Stimulated activated CD8-positive, alpha-beta memory T cell treated with anti-CD3 and anti-CD28 coated beads, Interleukin-4, amount 100 ng/mL, for 1 hour (primary cell): Measurements from ENCODE around the gene EIF2S3B.
"Not testable (repeated sequence)": the region's sequence is repeated elsewhere in the genome, so short reads cannot be mapped to it uniquely, and the experiment has no call there.

Source experiments
- DNase-seq, 2 donors: peaks; one replicate each; pipeline ENCODE4 v3.0.0-alpha.2; 2020; ENCODE audit warnings: low read depth in 2 of 2, low spot score in 1 of 2

Gene EIF2S3B

DNA sequence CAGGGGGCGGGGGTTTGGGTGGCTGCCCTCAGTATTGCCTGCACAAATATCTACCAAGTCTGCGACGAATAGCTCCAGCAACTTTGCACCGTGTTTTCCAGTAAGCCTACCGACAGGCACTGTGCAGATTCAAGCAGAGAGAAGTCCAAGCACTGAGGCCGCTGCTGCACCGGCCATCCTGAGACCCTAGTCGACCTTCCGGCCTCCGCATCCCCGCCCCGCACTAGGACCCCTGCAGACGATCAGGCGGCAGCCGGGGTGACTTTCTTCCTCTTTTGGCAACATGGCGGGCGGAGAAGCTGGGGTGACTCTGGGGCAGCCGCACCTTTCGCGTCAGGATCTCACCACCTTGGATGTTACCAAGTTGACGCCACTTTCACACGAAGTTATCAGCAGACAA is at the start of gene EIF2S3B:
Gene EIF2S3B (plus strand): TSS at position 271 of the 400 bp plus-strand sequence. CDS start 13 bp downstream, at position 284.
- DNase-seq, result no peak

DNA sequence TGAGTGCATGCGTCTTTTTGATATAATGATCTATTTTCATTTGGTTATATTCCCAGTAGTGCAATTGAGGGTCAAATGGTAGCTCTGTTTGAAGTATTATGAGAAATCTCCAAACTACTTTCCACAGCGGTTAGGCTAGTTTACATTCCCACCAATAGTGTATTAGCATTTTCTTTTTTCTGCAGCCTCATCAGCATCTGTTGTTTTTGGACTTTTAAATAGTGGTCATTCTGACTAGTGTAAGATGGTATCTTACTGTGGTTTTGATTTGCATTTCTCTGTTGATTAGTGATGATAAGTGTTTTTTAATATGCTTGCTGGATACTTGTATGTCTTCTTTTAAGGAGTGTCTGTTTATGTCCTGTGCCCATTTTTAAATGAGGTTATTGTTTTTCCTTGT is 48.8 kb upstream of the EIF2S3B start:
- DNase-seq, result no peak

DNA sequence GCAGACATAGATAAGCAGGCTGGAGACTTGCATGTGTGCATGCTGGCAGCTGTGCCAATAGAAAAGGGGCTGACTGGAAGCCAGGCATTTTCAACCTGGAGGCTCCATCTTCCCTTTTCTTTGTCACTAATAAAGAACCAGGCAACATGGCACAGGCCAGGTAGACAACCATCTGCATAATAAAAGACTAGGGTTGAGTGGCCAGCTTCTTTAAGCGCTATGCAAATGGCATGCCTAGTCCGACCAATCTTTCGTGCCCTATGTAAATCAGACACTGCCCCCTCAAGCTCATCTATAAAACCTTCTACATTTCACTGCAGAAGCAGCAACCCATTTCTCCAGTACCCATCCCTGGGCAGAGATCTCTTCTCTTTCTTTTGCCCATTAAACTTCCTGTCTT is 47.9 kb upstream of the EIF2S3B start:
- no peak for DNase-seq

DNA sequence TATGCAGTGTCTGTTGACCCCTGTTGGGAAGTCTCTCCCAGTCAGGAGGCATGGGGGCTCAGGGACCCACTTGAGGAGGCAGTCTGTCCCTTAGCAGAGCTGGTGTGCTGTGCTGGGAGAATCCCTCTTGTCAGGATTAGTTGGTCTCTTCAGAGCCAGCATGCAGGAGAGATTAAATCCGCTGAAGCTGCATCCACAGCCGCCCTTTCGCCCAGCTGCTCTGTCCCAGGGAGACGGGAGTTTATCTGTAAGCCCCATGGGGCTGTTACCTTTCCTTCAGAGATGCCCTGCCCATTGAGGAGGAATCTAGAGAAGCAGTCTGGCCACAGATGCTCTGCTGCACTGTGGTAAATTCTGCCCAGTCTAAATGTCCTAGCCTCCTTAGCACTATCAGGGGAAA is 39.4 kb upstream of the EIF2S3B start:
- no peak for DNase-seq

DNA sequence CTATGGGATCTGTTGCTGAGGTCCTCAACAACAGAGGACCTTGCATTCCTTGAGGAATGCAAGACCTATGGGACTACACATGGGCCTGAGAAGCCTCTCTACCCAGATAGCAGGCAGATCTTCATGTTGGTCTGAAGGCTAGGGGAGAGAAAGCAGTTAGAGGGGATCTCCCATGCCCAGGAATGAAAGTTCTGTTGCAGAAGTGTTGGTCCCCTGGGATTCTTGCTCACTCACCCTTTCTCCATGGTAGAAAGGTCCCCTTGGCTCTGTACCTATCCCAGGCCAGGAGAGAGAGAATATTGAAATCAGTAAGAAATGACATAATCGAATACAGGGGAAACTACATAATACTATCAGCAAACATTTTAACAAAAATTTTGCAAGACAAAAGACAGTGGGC is 36.0 kb upstream of the EIF2S3B start:
- no peak for DNase-seq

DNA sequence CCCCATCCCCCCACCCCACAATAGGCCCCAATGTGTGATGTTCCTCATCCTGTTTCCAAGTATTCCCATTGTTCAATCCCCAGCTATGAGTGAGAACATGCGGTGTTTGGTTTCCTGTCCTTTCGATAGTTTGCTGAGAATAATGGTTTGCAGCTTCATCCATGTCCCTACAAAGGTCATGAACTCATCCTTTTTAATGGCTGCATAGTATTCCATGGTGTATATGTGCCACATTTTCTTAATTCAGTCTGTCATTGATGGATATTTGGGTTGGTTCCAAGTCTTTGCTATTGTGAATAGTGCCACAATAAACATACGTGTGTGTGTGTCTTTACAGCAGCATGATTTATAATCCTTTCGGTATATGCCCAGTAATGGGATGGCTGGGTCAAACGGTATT is 32.9 kb upstream of the EIF2S3B start:
- not testable (repeated sequence) for DNase-seq

DNA sequence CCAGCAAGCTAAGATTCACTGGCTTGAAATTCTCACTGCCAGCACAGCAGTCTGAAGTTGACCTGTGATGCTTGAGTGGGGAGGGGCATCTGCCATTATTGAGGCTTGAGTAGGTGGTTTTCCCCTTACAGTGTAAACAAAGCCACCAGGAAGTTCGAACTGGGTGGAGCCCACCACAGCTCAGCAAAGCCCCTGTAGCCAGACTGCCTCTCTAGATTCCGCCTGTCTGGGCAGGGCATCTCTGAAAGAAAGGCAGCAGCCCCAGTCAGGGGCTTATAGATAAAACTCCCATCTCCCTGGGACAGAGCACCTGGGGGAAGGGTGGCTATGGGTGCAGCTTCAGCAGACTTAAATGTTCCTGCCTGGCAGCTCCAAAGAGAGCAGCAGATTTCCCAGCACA is 23.8 kb upstream of the EIF2S3B start:
- DNase-seq, result not testable (repeated sequence)

DNA sequence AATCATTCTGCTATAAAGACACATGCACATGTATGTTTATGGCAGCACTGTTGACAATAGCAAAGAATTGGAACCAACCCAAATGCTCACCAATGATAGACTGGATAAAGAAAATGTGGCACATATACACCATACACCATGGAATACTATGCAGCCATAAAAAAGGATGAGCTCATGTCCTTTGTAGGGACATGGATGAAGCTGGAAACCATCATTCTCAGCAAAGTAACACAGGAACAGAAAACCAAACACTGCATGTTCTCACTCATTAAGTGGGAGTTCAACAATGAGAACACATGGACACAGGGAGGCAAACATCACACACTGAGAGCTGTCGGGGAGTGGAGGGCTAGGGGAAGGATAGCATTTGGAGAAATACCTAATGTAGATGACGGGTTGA is 18.4 kb upstream of the EIF2S3B start:
- DNase-seq, result not testable (repeated sequence)

DNA sequence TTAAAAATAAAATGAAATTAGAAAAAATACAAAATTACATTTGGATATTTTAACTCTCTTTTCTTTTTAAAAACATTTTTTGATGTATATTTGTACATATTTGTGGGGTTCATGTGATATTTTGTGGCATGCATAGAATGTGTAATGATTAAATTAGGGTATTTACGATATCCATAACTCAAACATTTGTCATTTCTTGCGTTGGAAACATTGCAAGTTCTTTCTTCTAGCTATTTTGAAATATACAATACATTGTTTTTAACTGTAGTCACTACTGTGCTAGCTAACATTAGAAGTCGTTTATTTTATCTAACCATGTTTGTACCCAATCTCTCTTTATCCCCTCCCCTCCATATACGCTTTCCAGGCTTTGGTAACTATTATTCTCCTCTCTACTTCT is 13.9 kb upstream of the EIF2S3B start:
- DNase-seq, result no peak

DNA sequence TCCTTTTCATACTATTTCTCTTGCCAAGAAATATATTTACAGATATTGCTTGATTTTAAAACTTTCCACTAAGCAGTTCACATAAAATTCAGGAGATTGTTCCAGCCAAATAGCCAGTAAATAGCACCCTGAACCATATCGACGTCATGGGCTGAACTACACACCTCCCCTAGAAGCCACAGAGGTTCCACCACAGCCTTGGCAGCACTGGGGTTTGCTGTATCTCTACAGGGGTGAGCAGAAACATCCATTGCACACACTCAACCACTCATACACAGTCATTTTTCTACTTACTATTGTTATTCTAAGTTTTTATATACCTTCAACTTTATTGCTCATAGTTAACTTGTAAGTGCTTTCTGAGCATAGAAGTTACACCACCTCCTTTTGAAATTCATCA is 8.1 kb upstream of the EIF2S3B start:
- DNase-seq, result peak; percentile 15 to 53

DNA sequence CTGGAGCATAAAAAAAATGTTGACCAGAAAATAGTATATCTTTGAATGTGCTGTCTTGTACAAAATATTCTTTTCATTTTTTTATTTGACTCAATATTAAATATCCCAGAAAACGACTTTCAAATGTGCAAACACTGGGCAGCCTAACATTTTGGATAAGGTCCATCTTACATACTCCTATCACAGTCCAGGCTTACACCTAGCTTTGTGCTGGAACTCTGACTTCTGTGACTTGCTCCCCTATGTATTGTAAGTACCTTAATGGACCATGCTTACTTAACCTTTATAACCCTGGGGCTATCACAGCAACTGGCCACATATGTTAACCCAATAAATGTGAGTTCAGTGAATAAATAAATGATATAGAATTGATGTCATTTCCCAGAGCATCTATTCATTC is 7.6 kb upstream of the EIF2S3B start:
- no peak for DNase-seq

DNA sequence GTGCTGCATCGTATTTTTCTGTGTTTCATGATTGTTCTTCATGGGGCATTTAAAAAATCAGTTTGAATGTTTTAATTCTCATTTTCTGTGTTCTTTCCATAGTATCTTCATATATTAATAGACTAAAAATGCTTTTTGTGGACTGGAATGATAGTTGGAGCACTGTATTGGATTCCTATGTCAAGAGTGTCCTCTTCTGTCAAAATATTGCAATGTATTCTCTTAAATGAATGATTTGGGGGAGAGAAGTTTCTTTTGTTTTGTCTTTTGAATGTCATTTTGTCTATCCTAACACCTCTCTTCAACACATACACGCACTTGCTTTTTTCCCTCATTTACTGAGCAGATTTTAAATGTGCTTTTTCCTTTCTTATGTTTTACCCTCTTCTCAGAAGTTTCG is 4.7 kb upstream of the EIF2S3B start:
- DNase-seq, result no peak

DNA sequence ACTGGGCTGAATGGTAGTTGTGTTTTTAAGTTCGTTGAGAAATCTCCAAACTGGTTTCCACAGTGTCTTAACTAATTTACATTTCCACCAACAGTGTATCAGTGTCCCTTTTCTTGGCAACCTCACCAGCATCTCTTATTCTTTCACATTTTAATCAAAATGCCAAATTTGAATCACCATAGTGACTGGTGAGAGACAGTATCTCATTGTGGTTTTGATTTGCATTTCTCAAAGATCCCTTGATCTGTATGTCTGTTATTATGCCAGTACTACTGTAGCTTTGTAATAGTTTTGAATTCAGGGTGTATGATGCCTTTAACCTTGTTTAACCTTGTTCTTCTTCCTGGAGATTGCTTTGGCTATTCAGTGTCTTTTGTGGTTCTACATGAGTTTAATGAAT is 2.2 kb upstream of the EIF2S3B start:
- no peak for DNase-seq

DNA sequence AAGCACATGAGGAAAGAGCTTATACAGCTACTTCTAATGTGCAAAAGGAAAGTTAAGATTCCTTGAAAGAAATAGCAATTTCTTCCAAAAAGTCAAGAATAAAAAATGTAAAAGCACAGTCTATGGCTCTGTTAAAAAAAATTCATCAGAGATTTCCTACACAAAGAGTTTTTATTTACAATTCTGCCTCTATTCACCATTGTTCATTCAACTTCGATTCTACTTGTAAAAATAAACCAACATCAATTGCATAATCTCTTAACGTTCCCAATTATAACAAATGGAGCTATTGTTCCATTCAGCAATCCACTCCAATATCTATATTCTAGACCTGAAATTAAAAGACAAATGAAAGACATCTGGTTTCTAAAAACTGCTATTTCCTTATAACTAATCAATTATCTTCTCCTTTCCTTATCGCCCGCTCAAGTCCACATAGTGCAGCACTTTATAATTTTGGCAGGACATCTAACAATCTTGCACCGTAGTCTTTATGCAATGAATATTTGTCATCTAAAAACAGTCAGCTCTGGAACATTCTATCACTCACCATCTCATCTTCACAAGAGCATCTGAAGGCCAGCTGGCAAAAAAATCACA is 6.2 kb downstream of the EIF2S3B start:
- no peak for DNase-seq

DNA sequence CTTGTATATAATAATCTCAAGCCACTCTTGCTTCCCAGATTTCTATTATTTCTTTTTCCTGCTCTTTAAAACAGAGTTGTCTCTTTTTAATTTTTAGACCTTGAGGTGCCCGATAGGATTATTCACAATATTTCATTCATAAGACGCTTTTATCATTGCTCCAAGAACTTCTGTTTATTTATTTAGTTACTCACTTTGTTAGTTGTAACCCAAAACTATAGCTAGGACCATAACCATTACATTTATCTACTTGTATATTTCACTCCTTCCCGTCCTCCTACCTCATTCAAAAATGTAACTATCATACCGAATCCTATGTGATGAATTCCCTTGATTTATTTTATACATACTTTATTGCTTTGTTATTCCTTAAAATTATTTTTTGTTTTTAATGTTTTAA is 7.1 kb downstream of the EIF2S3B start:
- no peak for DNase-seq

DNA sequence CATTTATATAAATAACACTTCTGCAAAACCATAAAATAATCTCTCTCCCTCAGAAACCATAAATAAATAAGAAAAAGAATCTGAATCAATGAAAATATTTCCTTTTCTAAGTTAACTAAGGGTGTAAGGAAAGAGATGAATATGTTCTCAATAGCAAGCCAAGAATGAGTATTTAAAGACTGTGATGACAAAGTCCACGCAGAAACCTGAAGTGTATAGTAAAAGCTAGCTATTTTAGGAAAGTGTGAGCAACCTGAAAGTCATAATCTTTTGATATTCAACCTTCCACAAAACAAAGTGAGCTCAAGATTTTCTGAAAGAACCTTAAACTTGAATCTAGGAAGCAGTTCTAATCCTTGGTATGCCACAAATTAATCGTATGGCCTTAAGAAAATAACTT is 15.9 kb downstream of the EIF2S3B start:
- no peak for DNase-seq

DNA sequence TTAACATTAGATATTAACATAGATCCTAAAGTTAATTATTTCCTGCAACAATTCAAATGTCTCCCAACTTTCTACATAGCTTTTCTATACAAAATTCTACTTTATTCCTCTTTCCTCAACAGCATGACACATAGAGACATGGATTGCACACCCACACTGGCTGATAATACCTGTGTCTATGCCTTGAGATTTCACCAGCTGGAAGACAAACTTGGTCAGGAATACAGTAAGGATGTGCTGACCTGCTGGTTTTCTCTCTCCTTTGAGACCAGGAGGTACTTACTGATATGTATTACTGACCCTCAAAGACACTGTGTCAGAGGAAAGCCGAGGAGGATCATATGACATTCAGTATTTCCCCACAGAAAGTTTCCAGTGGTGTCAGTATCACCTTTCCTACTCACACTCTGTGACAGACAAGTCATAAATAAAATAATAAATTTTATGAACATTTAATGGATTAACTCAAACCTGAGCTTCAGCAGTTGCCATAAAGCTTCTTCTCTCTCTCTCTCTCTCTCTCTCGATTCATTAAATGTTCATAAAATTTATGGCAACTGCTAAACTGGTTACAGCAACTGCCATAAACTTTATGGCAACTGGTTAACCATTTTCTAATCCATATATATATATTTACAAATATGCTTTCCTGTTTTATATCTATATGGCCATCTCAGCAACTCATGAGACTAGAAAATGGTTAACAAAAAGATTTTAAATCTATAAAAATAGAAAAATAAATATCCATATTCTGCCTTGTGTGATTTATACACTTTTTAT is 22.7 kb downstream of the EIF2S3B start:
- DNase-seq, result no peak

DNA sequence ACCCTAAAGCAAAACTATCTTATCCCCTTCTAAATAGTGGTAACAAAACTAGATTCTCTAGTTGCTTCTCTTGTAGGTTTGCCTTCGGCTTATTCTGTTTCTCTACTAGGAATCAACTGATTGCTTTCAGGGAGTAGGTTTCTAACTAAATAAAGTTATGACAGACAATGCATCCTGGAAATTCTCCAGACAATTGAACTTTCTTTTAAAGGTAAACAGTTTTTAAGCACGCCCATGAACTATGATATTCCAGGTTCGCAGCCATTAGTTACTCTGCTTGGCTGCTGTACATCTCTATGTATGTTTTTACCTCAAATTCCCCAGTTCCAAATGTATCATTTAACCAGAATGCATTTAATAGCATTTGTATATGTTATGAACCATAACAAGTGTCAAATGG is 23.9 kb downstream of the EIF2S3B start:
- DNase-seq, result no peak

DNA sequence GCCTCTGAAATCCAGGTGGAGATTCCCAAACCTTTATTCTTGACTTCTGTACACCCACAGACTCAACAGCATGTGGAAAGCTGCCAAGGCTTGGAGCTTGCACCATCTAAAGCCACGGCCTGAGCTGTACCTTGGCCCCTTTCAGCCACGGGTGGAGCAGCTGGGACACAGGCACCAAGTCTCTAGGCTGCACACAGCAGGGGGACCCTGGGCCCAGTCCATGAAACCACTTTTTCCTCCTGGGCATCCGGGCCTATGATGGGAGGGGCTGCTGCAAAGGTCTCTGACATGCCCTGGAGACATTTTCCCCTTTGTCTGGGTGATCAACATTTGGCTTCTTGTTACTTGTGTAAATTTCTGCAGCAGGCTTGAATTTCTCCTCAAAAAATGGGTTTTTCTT is 32.0 kb downstream of the EIF2S3B start:
- DNase-seq, result no peak

DNA sequence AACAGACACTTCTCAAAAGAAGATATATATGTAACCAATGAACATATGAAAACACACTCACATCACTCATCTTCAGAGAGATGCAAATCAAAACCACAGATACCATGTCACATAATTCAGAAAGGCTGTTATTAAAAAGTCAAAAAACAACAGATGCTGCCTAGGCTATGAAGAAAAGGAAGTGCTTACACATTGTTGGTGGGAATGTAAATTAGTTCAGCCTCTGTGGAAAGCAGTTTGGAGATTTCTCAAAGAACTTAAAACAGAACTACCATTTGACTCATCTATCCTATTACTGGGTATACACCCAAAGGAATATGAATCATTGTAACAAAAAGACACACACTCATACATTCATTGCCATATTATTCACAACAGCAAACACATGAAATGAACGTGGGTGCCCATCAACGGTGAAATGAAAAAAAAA is 35.1 kb downstream of the EIF2S3B start:
- no peak for DNase-seq

DNA sequence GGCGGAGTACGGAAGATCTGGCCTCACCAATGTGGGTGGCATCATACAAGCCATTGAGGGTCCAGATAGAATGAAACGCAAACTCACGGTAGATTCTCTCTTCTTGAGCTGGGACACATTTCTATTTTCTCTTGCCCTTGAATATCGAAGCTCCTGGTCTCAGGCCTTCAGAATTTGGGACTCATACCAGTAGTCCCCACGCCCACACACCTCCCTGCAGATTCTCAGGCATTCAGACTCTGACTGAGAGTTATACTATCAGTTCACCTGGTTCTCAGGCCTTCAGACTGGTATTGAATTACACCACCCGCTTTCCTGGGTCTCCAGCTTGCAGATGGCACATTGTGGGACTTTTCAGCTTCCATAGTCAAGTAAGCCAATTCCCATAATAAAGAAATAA is 37.8 kb downstream of the EIF2S3B start:
- DNase-seq, result no peak

DNA sequence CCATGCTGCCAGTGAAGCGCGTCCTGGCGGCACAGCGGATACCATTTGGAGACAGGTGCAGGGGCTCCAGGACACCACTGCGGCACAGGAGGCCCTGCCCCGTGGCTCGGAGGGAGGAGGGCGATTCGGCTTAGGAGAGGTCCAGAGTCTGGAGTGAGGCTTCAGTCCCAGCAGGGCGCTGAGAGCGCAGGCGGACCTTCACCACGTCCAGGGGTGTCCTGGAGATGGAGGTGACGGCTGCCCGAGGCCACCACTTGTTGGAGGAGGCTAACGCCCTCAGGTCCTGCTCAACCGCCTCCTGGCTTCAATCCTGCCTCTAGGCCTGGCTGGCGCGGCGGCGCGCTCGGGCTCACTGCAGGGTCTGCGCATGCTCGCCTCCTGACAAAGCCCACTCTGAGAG is 45.7 kb downstream of the EIF2S3B start:
- no peak for DNase-seq

DNA sequence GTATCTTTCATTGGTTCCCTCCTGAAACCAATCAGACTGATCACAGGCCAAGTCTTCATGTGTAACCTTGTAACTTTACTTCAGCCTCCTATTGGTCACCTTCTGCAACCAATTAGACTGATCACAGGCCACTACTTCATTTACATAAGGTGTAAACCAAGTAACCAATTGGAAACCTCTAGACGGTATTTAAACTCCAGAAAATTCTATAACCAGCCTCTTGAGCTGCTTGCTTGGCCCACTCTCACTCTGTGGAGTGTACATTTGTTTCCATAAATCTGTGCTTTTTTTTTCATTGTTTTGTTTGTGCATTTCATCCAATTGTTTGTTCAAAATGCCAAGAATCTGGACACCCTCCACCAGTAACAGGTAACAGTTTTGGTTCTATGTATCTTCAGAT is 47.5 kb downstream of the EIF2S3B start:
- no peak for DNase-seq
